Glomerular endothelial cell (primary cell): Measurements from ENCODE around the gene IER2. TPM values are rescaled to one million over a fixed set of nuclear protein-coding genes. Genes with fewer than 3 reads are reported as not detected.
"Not testable (repeated sequence)": the region's sequence is repeated elsewhere in the genome, so short reads cannot be mapped to it uniquely, and the experiment has no call there.

ENCODE experiments used
- DNase-seq: peaks from one replicate; pipeline ENCODE4 v3.0.0-alpha.2; 2011; ENCODE audit warnings: low read depth, low spot score; ENCODE audit errors: extremely low read depth
- total RNA-seq: library from RNA; depleted of rRNA; stranded (reverse); fragments of >200 nt; gene quantifications from 2 replicates; pipeline ENCODE4 v1.2.3, GENCODE V29; 2015

Gene IER2
- total RNA-seq, 1 donor from 2014 or later, result 135 TPM

- DNase-seq, result no peak
Measured at GRCh38 chr19:13138171-13138915, 11.9 kb upstream of the IER2 start.

- DNase-seq, result no peak
Measured at GRCh38 chr19:13138916-13139198, 11.4 kb upstream of the IER2 start.

- no peak for DNase-seq
Measured at GRCh38 chr19:13139633-13140311, 10.4 kb upstream of the IER2 start.

- no peak for DNase-seq
Measured at GRCh38 chr19:13146763-13147563, 3.2 kb upstream of the IER2 start.

- DNase-seq, result not testable (repeated sequence)
Measured at GRCh38 chr19:13149173-13149627, 1.0 kb upstream of the IER2 start.

- no peak for DNase-seq
Measured at GRCh38 chr19:13149628-13150186, 504 bp upstream of the IER2 start.

GRCh38 chr19:13150931-13151604, 857 bp downstream of the IER2 start:
- no peak for DNase-seq

- DNase-seq, result no peak
Measured at GRCh38 chr19:13151605-13152355, 1.6 kb downstream of the IER2 start.

- DNase-seq, result no peak
Measured at GRCh38 chr19:13152356-13152973, 2.3 kb downstream of the IER2 start.

- DNase-seq, result no peak
Measured at GRCh38 chr19:13152974-13153568, 2.9 kb downstream of the IER2 start.

- no peak for DNase-seq
Measured at GRCh38 chr19:13153569-13154240, 3.5 kb downstream of the IER2 start.

- no peak for DNase-seq
Measured at GRCh38 chr19:13154241-13154778, 4.1 kb downstream of the IER2 start.

GRCh38 chr19:13154911-13155471, 4.8 kb downstream of the IER2 start:
- no peak for DNase-seq

GRCh38 chr19:13155472-13156359, 5.5 kb downstream of the IER2 start:
- DNase-seq, result no peak

GRCh38 chr19:13159713-13160112, 9.5 kb downstream of the IER2 start:
- DNase-seq, result no peak

GRCh38 chr19:13160557-13160956, 10.3 kb downstream of the IER2 start:
- no peak for DNase-seq
